Gastrocnemius medialis (tissue), 4 donors: Measurements from ENCODE around the gene ELAPOR1. TPM values are rescaled to one million over a fixed set of nuclear protein-coding genes. Genes with fewer than 3 reads are reported as not detected.

Experiments
- ATAC-seq, 2 donors: fragments of 150-250 bp; one replicate each; pipeline ENCODE4 v1.9.1; 2016
- DNase-seq, 2 donors: peaks; one replicate each; pipeline ENCODE4 v3.0.0-alpha.2; 2019
- H3K27ac ChIP-seq, 4 donors: fragments of 200-600 bp; sonication (generic); 1 replicate in 1 of 4; 2 replicates in 3 of 4; pipeline ENCODE4 v1.5.1; 2016 to 2018; ENCODE audit warnings: mild to moderate bottlenecking in 2 of 4, moderate library complexity in 1 of 4
- H3K27me3 ChIP-seq, 3 donors: fragments of 200-600 bp; sonication (generic) in 2 of 3; 1 replicate in 1 of 3; 2 replicates in 2 of 3; pipeline versions ENCODE4 v1.5.1 to v1.6.0; 2016 to 2019; ENCODE audit warnings: mild to moderate bottlenecking in 1 of 3, moderate library complexity in 1 of 3
- H3K36me3 ChIP-seq, 2 donors: fragments of 200-600 bp; sonication (generic) in 1 of 2; one replicate each; pipeline ENCODE4 v1.5.1; 2017 to 2018
- H3K4me1 ChIP-seq, 2 donors: fragments of 200-600 bp; sonication (generic) in 1 of 2; one replicate each; pipeline ENCODE4 v1.5.1; 2016 to 2017; ENCODE audit warnings: mild to moderate bottlenecking in 2 of 2
- H3K4me3 ChIP-seq, 4 donors: fragments of 200-600 bp; sonication (generic) in 3 of 4; 1 replicate in 1 of 4; 2 replicates in 3 of 4; pipeline ENCODE4 v1.5.1; 2016 to 2019; ENCODE audit warnings: mild to moderate bottlenecking in 2 of 4
- H3K9me3 ChIP-seq, 3 donors: fragments of 200-600 bp; sonication (generic) in 2 of 3; 1 replicate in 1 of 3; 2 replicates in 2 of 3; pipeline ENCODE4 v1.5.1; 2016 to 2019
- POLR2A ChIP-seq, 2 donors: fragments of 450-650 bp; IDR thresholded peaks; one replicate each; pipeline ENCODE4 v1.6.1; 2017; ENCODE audit warnings: antibody characterized with exemption in 2 of 2, mild to moderate bottlenecking in 2 of 2, moderate library complexity in 2 of 2
- in situ Hi-C, 4 donors: fragments of 200-750 bp; cut with MboI; loops; one replicate each; pipeline versions ENCODE4 v1.15.0 to v1.8.0; 2017; ENCODE audit warnings: low sequenced_read_pairs in 4 of 4
- intact Hi-C: fragments of 100-400 bp; cut with DNase I; formaldehyde crosslinking; loops from one replicate; pipeline ENCODE4 v1.15.1; 2023; ENCODE audit warnings: low total_unique reads
- total RNA-seq, 4 donors: library from RNA; depleted of rRNA; stranded (reverse); fragments of >200 nt; gene quantifications; one replicate each; pipeline versions ENCODE4 v1.1.0 to v1.2.3, GENCODE V29; 2016
- TF ChIP-seq, protein P1 (sequence below), 5 experiments: fragments of 450-650 bp in 3 of 5; fragments of 200-600 bp in 2 of 5; sonication (generic) in 2 of 5; IDR thresholded peaks in 4 of 5; conservative IDR thresholded peaks in 1 of 5; 1 replicate in 4 of 5; 2 replicates in 1 of 5; pipeline ENCODE4 v1.5.1; 2016 to 2019; ENCODE audit warnings: antibody characterized with exemption in 5 of 5, mild to moderate bottlenecking in 3 of 5, moderate library complexity in 3 of 5

The ELAPOR1 gene
- total RNA-seq, 4 donors from 2014 or later: 0.17 TPM; not detected in 3

DNA sequence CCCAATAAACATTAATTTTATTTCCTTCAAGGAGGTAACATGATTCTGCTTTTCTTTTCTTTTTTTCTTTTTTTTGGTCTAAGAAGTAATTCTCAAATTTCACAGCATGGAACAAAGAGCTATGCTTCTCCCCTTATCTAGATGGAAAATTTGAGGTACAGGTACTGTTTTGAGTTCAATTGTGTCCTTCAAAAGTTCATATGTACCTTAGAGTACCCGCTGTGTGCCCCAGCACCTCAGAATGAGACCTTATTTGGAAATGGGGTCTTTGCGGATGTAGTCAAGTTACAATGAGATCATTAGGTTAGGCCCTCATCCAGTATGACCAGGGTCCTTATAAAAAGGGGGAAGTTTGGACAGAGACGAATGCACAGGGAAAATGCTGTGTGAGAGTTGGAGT, 22.0 kb downstream of the ELAPOR1 start:
- no peaks in the 10 kb centered on the region for H3K27me3 ChIP-seq
- TF ChIP-seq, protein P1, sequence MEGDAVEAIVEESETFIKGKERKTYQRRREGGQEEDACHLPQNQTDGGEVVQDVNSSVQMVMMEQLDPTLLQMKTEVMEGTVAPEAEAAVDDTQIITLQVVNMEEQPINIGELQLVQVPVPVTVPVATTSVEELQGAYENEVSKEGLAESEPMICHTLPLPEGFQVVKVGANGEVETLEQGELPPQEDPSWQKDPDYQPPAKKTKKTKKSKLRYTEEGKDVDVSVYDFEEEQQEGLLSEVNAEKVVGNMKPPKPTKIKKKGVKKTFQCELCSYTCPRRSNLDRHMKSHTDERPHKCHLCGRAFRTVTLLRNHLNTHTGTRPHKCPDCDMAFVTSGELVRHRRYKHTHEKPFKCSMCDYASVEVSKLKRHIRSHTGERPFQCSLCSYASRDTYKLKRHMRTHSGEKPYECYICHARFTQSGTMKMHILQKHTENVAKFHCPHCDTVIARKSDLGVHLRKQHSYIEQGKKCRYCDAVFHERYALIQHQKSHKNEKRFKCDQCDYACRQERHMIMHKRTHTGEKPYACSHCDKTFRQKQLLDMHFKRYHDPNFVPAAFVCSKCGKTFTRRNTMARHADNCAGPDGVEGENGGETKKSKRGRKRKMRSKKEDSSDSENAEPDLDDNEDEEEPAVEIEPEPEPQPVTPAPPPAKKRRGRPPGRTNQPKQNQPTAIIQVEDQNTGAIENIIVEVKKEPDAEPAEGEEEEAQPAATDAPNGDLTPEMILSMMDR (IDR thresholded peaks at IDR 0.05 in 4 of 5, conservative IDR thresholded peaks at IDR 0.05 in 1 of 5): no peak
- no peak for TF ChIP-seq POLR2A (IDR thresholded peaks at IDR 0.05)
- H3K4me1 ChIP-seq: peaks cover 8 to 14% of the 10 kb centered on the region in 2 donors
- H3K36me3 ChIP-seq: no peaks in the 10 kb centered on the region
- DNase-seq: no peak
- in situ Hi-C loops (no loop called here), intact Hi-C loops (no loop called here)
- H3K27ac ChIP-seq: no peak overlapping the region
- ATAC-seq: no peak
- no peak overlapping the region for H3K4me3 ChIP-seq
- H3K9me3 ChIP-seq: no peaks in the 10 kb centered on the region

DNA sequence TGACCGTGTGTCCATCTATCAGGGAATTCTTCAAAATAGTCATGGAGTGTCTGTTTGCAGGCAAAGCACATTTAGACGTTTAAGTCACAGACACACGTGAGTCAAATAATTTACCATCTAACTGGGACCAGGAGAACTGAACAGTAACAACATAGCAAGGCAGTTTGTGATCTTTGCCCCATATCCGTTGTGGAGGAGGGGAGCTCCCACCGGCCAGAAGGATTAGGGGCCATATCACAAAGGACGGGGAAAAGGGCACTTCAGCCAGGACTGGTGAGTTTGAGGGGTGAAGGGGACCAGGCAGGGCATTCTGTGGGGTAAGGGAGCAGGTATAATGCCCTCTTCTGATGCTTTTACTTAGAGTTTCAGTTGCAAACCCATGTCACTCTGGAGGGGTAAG, 22.9 kb downstream of the ELAPOR1 start:
- Histone ChIP-seq H3K9me3 (no peaks in the 10 kb centered on the region), H3K36me3 (no peaks in the 10 kb centered on the region), H3K27ac (no peak overlapping the region), H3K4me3 (no peak overlapping the region), H3K27me3 (no peaks in the 10 kb centered on the region), H3K4me1 (peaks cover 8 to 14% of the 10 kb centered on the region in 2 donors)
- no peak for TF ChIP-seq POLR2A (IDR thresholded peaks at IDR 0.05)
- TF ChIP-seq, protein P1 (IDR thresholded peaks at IDR 0.05 in 4 of 5, conservative IDR thresholded peaks at IDR 0.05 in 1 of 5): no peak
- no peak for ATAC-seq
- in situ Hi-C loops: no loop called here
- no peak for DNase-seq
- intact Hi-C loops: no loop called here

GRCh38 chr1:109137958-109138357, 24.0 kb downstream of the ELAPOR1 start:
- Histone ChIP-seq H3K27ac (no peak overlapping the region), H3K27me3 (no peaks in the 10 kb centered on the region), H3K36me3 (no peaks in the 10 kb centered on the region), H3K4me3 (no peak overlapping the region), H3K9me3 (no peaks in the 10 kb centered on the region), H3K4me1 (peaks cover 8 to 14% of the 10 kb centered on the region in 2 donors)
- TF ChIP-seq POLR2A (IDR thresholded peaks at IDR 0.05): no peak
- TF ChIP-seq, protein P1 (IDR thresholded peaks at IDR 0.05 in 4 of 5, conservative IDR thresholded peaks at IDR 0.05 in 1 of 5): no peak
- intact Hi-C loops (no loop called here), in situ Hi-C loops (no loop called here)
- ATAC-seq: no peak
- no peak for DNase-seq

DNA sequence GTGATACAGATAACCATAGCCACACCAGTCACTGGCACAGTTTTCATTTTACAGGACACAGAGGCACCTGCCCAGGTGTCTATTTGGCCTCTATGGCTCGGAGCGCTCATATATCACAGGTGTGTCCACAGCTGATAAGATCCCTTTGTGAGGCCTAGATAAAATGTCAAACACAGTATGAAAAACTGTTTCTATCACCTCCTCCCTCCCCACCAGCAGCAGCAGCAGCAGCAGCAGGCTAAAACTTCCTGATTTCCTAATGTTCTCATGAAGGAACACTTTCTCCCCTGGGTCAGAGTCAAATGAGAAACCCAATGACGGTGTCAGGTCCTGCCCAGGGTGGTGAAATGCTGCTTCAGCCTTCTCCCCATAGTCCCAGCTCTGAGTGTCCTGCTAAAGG, 24.4 kb downstream of the ELAPOR1 start:
- in situ Hi-C loops: no loop called here
- ATAC-seq: no peak
- Histone ChIP-seq H3K9me3 (no peaks in the 10 kb centered on the region), H3K27ac (no peak overlapping the region), H3K4me1 (peaks cover 8 to 11% of the 10 kb centered on the region in 2 donors), H3K4me3 (no peak overlapping the region), H3K27me3 (no peaks in the 10 kb centered on the region), H3K36me3 (no peaks in the 10 kb centered on the region)
- intact Hi-C loops: no loop called here
- no peak for TF ChIP-seq POLR2A (IDR thresholded peaks at IDR 0.05)
- TF ChIP-seq, protein P1 (IDR thresholded peaks at IDR 0.05 in 4 of 5, conservative IDR thresholded peaks at IDR 0.05 in 1 of 5): no peak
- no peak for DNase-seq

GRCh38 chr1:109140392-109140791, 26.5 kb downstream of the ELAPOR1 start:
- Histone ChIP-seq H3K4me1 (no peaks in the 10 kb centered on the region), H3K27me3 (no peaks in the 10 kb centered on the region), H3K9me3 (no peaks in the 10 kb centered on the region), H3K4me3 (no peak overlapping the region), H3K27ac (no peak overlapping the region), H3K36me3 (no peaks in the 10 kb centered on the region)
- intact Hi-C loops: no loop called here
- ATAC-seq: no peak
- DNase-seq: no peak
- in situ Hi-C loops: no loop called here
- TF ChIP-seq, protein P1 (IDR thresholded peaks at IDR 0.05 in 4 of 5, conservative IDR thresholded peaks at IDR 0.05 in 1 of 5): no peak
- no peak for TF ChIP-seq POLR2A (IDR thresholded peaks at IDR 0.05)
